IMR-90 (cell line): ENCODE results near the gene DCAF16. TPM values are rescaled to one million over a fixed set of nuclear protein-coding genes. Genes with fewer than 3 reads are reported as not detected.

Source experiments
- ATAC-seq: fragments of 200-7000 bp; cut with Tn5 transposase; 2 replicates; pipeline ENCODE4 v1.9.1; 2020; ENCODE audit warnings: low read depth, mild to moderate bottlenecking, moderate library complexity
- BruUV-seq: library from RNA; stranded (reverse); fragments of 400-500 nt; replicated peaks from 2 replicates; lab custom pipeline; 2021; lab: Mats Ljungman, UMichigan
- CTCF ChIA-PET: fragments of 300-600 bp; formaldehyde crosslinking; extraction: SDS; loops from one replicate; lab custom pipeline; 2021; ENCODE audit warnings: antibody characterized with exemption; lab: Yijun Ruan, JAX
- POLR2A ChIA-PET: fragments of 300-600 bp; sonication (Branson Sonifier 250); formaldehyde crosslinking; loops from one replicate; lab custom pipeline; 2022; ENCODE audit warnings: antibody characterized with exemption; ENCODE audit not compliant: unreplicated experiment; lab: Charles Lee
- DNase-seq: peaks from one replicate; pipeline ENCODE4 v3.0.0; 2013
- H2AFZ ChIP-seq: replicated peaks from 2 replicates; pipeline ENCODE3; 2013; ENCODE audit warnings: low read length, mild to moderate bottlenecking; ENCODE audit not compliant: poor library complexity
- H2AK5ac ChIP-seq: 2 replicates; pipeline ENCODE4 v1.6.1; 2013; ENCODE audit warnings: low read depth, low read length, inconsistent platforms
- H2AK9ac ChIP-seq: replicated peaks from 2 replicates; pipeline ENCODE3; 2013; ENCODE audit warnings: mild to moderate bottlenecking, low read depth, low read length, moderate library complexity; ENCODE audit not compliant: poor library complexity
- H2BK120ac ChIP-seq: 2 replicates; pipeline ENCODE4 v1.6.1; 2013; ENCODE audit warnings: low read depth, low read length, inconsistent platforms
- H2BK15ac ChIP-seq: 3 replicates; pipeline ENCODE4 v1.6.1; 2013; ENCODE audit warnings: low read depth, low read length, inconsistent platforms
- H2BK20ac ChIP-seq: 2 replicates; pipeline ENCODE4 v1.6.1; 2013; ENCODE audit warnings: low read depth, mild to moderate bottlenecking, inconsistent platforms, low read length, moderate library complexity
- H2BK5ac ChIP-seq: 2 replicates; pipeline ENCODE4 v1.6.1; 2013; ENCODE audit warnings: mild to moderate bottlenecking, low read depth, low read length, inconsistent platforms; ENCODE audit not compliant: poor library complexity, severe bottlenecking
- H3K14ac ChIP-seq: replicated peaks from 2 replicates; pipeline ENCODE4 v1.6.1; 2013; ENCODE audit warnings: low read depth, low read length, inconsistent platforms
- H3K18ac ChIP-seq: 2 replicates; pipeline ENCODE4 v1.6.1; 2013; ENCODE audit warnings: low read depth, low read length, control low read depth
- H3K23ac ChIP-seq: 2 replicates; pipeline ENCODE4 v1.6.1; 2013; ENCODE audit warnings: low read depth, low read length, inconsistent platforms
- H3K27ac ChIP-seq: 2 replicates; pipeline ENCODE4 v1.5.1; 2013; ENCODE audit warnings: mild to moderate bottlenecking, control low read depth, low read length; ENCODE audit not compliant: insufficient read depth
- H3K27me3 ChIP-seq: 2 replicates; pipeline ENCODE4 v1.6.1; 2013; ENCODE audit warnings: low read length; ENCODE audit not compliant: control insufficient read depth, insufficient read depth
- H3K36me3 ChIP-seq: 2 replicates; pipeline ENCODE4 v1.6.1; 2013; ENCODE audit warnings: low read length, mixed read lengths; ENCODE audit not compliant: control insufficient read depth, insufficient read depth
- H3K4ac ChIP-seq: 2 replicates; pipeline ENCODE4 v1.6.1; 2013; ENCODE audit warnings: low read depth, low read length, inconsistent platforms
- H3K4me1 ChIP-seq: 2 replicates; pipeline ENCODE4 v1.6.1; 2013; ENCODE audit warnings: low read length, mixed read lengths; ENCODE audit not compliant: control insufficient read depth, insufficient read depth
- H3K4me2 ChIP-seq: 2 replicates; pipeline ENCODE4 v1.6.1; 2013; ENCODE audit warnings: low read depth, mild to moderate bottlenecking, control low read depth, low read length, moderate library complexity
- H3K4me3 ChIP-seq: 2 replicates; pipeline ENCODE4 v1.5.1; 2013; ENCODE audit warnings: low read depth, mild to moderate bottlenecking, control low read depth, low read length, moderate library complexity; ENCODE audit not compliant: insufficient read depth
- H3K56ac ChIP-seq: 2 replicates; pipeline ENCODE4 v1.6.1; 2013; ENCODE audit warnings: low read length, inconsistent platforms; ENCODE audit not compliant: insufficient read depth; ENCODE audit errors: extremely low read depth
- H3K79me1 ChIP-seq, 2 experiments: 2 replicates each; pipeline ENCODE4 v1.6.1; 2013; ENCODE audit warnings: low read length in 2 of 2, inconsistent platforms in 1 of 2, low read depth in 1 of 2
- H3K9ac ChIP-seq: 2 replicates; pipeline ENCODE4 v1.6.1; 2013; ENCODE audit warnings: low read depth, low read length, control low read depth
- H3K9me1 ChIP-seq: 2 replicates; pipeline ENCODE4 v1.6.1; 2013; ENCODE audit warnings: low read length, inconsistent platforms; ENCODE audit not compliant: insufficient read depth
- H3K9me3 ChIP-seq: 2 replicates; pipeline ENCODE4 v1.6.1; 2013; ENCODE audit warnings: low read length; ENCODE audit not compliant: control insufficient read depth, insufficient read depth
- H4K20me1 ChIP-seq: 2 replicates; pipeline ENCODE4 v1.6.1; 2013; ENCODE audit warnings: low read length, inconsistent platforms; ENCODE audit not compliant: insufficient read depth
- H4K5ac ChIP-seq: 2 replicates; pipeline ENCODE4 v1.6.1; 2013; ENCODE audit warnings: mild to moderate bottlenecking, low read depth, low read length, control low read depth
- H4K8ac ChIP-seq, 2 experiments: 2 replicates each; pipeline ENCODE4 v1.6.1; 2013; ENCODE audit warnings: low read depth in 2 of 2, low read length in 2 of 2, control low read depth in 1 of 2, inconsistent platforms in 1 of 2
- H4K91ac ChIP-seq: 2 replicates; pipeline ENCODE4 v1.6.1; 2013; ENCODE audit warnings: low read depth, low read length, inconsistent platforms; ENCODE audit not compliant: insufficient read depth
- CTCF ChIP-seq: conservative IDR thresholded peaks from 2 replicates; pipeline ENCODE4 v1.5.1; 2012; ENCODE audit warnings: mild to moderate bottlenecking, low read depth, low read length, improper control_type of control experiment
- MAFK ChIP-seq: IDR thresholded peaks from 2 replicates; pipeline ENCODE4 v1.6.1; 2012; ENCODE audit warnings: low read depth, low read length, improper control_type of control experiment
- NFE2L2 ChIP-seq: fragments of 150-350 bp; IDR thresholded peaks from 2 replicates; pipeline ENCODE4 v1.6.1; 2016; ENCODE audit warnings: low read depth, mild to moderate bottlenecking, low read length
- POLR2A ChIP-seq: IDR thresholded peaks from 2 replicates; pipeline ENCODE4 v1.6.1; 2012; ENCODE audit warnings: mild to moderate bottlenecking, low read depth, low read length
- RFX5 ChIP-seq: IDR thresholded peaks from 2 replicates; pipeline ENCODE4 v1.8.0; 2012; ENCODE audit warnings: low read depth, mild to moderate bottlenecking, low read length, moderate library complexity
- SMC3 ChIP-seq: fragments of 150-350 bp; IDR thresholded peaks from 2 replicates; pipeline ENCODE4 v1.6.1; 2016; ENCODE audit warnings: low read depth, mild to moderate bottlenecking, antibody characterized with exemption, low read length, moderate library complexity
- WGBS, 2 experiments: methylation state at CpG; one replicate each; pipeline versions ENCODE4 v1.1.5 to v1.1.7; 2013; ENCODE audit warnings: missing lambda C conversion rate in 2 of 2; ENCODE audit not compliant: insufficient read length in 1 of 2; ENCODE audit errors: extremely low coverage in 2 of 2; 5-methylcytosine and 5-hydroxymethylcytosine counted together
- dilution Hi-C: fragments of 300-500 bp; cut with HindIII; formaldehyde crosslinking; loops from one replicate; pipeline ENCODE4 v1.14.3; 2018; ENCODE audit warnings: low sequenced_read_pairs; ENCODE audit not compliant: unreplicated experiment
- in situ Hi-C: fragments of 300-500 bp; cut with MboI; formaldehyde crosslinking; loops from 3 replicates; pipeline ENCODE4 v1.14.3; 2019; ENCODE audit warnings: low sequenced_read_pairs, inconsistent platforms, mixed read lengths
- intact Hi-C: fragments of 100-400 bp; cut with micrococcal nuclease; formaldehyde crosslinking; loops from 2 replicates; pipeline ENCODE4 v1.10.0; 2022
- polyA plus RNA-seq, 3 experiments: library from polyadenylated mRNA; depleted of rRNA; stranded (reverse); fragments of >200 nt; gene quantifications; 2 replicates each; pipeline ENCODE4 v1.2.3, GENCODE V29; 2012; ENCODE audit warnings: low replicate concordance in 1 of 3
- total RNA-seq: library from RNA; depleted of rRNA; stranded (reverse); fragments of >200 nt; gene quantifications from 2 replicates; pipeline ENCODE4 v1.2.3, GENCODE V29; 2012
- TF ChIP-seq, protein P1 (sequence below): fragments of 150-350 bp; IDR thresholded peaks from 2 replicates; pipeline ENCODE4 v1.6.1; 2016; ENCODE audit warnings: low read depth, mild to moderate bottlenecking, low read length, moderate library complexity, borderline replicate concordance

DCAF16 gene
- total and polyA plus RNA-seq, 2 of the 4 experiments (the other 2 are of a cell fraction) = 15.1 to 31.5 TPM

DNA sequence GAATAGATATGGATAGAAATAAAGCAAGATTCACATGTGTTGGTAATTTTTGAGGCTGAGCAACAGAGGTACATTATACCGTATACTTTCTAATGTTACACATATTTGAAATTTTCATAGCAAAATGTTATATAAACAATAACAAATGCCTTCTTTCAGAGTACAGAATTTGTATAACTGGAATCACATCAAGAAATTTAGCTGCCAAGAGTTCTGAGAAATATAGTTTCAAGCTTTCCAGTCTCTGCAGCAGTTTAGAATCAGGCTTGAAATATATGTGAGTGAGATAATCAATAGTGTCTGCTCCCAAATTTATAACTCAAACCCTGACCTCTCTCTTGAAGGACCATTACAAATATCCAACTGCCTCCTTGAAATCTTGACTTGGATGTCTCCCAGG lies 52.9 kb downstream of the DCAF16 start:
- intact Hi-C loops = no loop called here

More for the DNA sequence above, 52.9 kb downstream of the DCAF16 start:
- Histone ChIP-seq H3K9me3 (no peaks in the 10 kb centered on the region), H2AK9ac (no peak overlapping the region), H2BK120ac (no peak overlapping the region), H3K4me3 (no peak overlapping the region), H3K36me3 (no peaks in the 10 kb centered on the region), H3K79me1 (no peaks in the 10 kb centered on the region), H2BK5ac (no peak overlapping the region), H3K27ac (no peak overlapping the region), H4K8ac (no peak overlapping the region), H2BK15ac (no peak overlapping the region), H3K4ac (no peak overlapping the region), H3K9me1 (no peaks in the 10 kb centered on the region), H3K56ac (no peak overlapping the region), H3K18ac (no peak overlapping the region), H4K91ac (no peak overlapping the region), H3K27me3 (peaks cover 3% of the 10 kb centered on the region), H2BK20ac (no peak overlapping the region), H4K5ac (no peak overlapping the region), H3K14ac (no peak overlapping the region), H2AK5ac (no peak overlapping the region), H3K9ac (no peak overlapping the region), H3K4me2 (no peak overlapping the region), H2AFZ (no peak overlapping the region), H3K23ac (no peak overlapping the region), H3K4me1 (no peaks in the 10 kb centered on the region), H4K20me1 (no peaks in the 10 kb centered on the region)
- no peak for ATAC-seq
- TF ChIP-seq, protein P1, sequence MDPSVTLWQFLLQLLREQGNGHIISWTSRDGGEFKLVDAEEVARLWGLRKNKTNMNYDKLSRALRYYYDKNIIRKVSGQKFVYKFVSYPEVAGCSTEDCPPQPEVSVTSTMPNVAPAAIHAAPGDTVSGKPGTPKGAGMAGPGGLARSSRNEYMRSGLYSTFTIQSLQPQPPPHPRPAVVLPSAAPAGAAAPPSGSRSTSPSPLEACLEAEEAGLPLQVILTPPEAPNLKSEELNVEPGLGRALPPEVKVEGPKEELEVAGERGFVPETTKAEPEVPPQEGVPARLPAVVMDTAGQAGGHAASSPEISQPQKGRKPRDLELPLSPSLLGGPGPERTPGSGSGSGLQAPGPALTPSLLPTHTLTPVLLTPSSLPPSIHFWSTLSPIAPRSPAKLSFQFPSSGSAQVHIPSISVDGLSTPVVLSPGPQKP = no peak
- TF ChIP-seq SMC3 (no peak), MAFK (no peak), NFE2L2 (no peak), RFX5 (no peak), CTCF (no peak), POLR2A (no peak)
- POLR2A ChIA-PET = interaction anchor here (0.6 kb wide), 1 partner anchor 33 kb away, joined by 3 read pairs; no protein-coding TSS in a partner anchor
- CTCF ChIA-PET = no interaction called here
- WGBS, 2 experiments = no CpG with 5 or more reads among the region's 1 CpG
- in situ Hi-C loops = no loop called here
- no peak for DNase-seq
- dilution Hi-C loops = no loop called here
- no TSS peak for BruUV-seq
